Measurements from ENCODE around the gene GTF3C5. TPM values are rescaled to one million over a fixed set of nuclear protein-coding genes. Genes with fewer than 3 reads are reported as not detected.

GTF3C5 gene
- polyA plus RNA-seq, 1 donor from 2014 or later, result 103 TPM

GRCh38 chr9:133087429-133088145 is 56.8 kb downstream of the GTF3C5 start (continued):
- no peak for TF ChIP-seq REST (IDR thresholded peaks at IDR 0.05; ENCODE audit: borderline replicate concordance)

GRCh38 chr9:133088146-133088750 is 57.5 kb downstream of the GTF3C5 start:
- H3F3A ChIP-seq (ENCODE audit: insufficient read depth, low read length, poor library complexity, severe bottlenecking), result no peaks in the 10 kb centered on the region
- H3K9me2 ChIP-seq (ENCODE audit: insufficient read depth, low read length), result no peaks in the 10 kb centered on the region
- H3K9ac ChIP-seq (ENCODE audit: low read length), result no peak overlapping the region
- H3K27ac ChIP-seq (ENCODE audit: low read length), result no peak overlapping the region
- no peaks in the 10 kb centered on the region for H3K27me3 ChIP-seq (ENCODE audit: insufficient read depth, low read depth, low read length)
- no peak overlapping the region for H2AFZ ChIP-seq (ENCODE audit: low read depth, low read length)
- no peak overlapping the region for H3K4me3 ChIP-seq (ENCODE audit: low read length)
- TF ChIP-seq EP300 (conservative IDR thresholded peaks at IDR 0.05; ENCODE audit: poor library complexity, severe bottlenecking), result no peak
- TF ChIP-seq MXI1 (conservative IDR thresholded peaks at IDR 0.05; ENCODE audit: poor library complexity, severe bottlenecking), result no peak
- no peak for TF ChIP-seq POLR2AphosphoS5 (IDR thresholded peaks at IDR 0.05)
- TF ChIP-seq REST (IDR thresholded peaks at IDR 0.05; ENCODE audit: borderline replicate concordance), result no peak
- TF ChIP-seq TAF1 (IDR thresholded peaks at IDR 0.05; ENCODE audit: low read depth), result no peak
- H3K4me2 ChIP-seq (ENCODE audit: low read length), result no peak overlapping the region
- no peaks in the 10 kb centered on the region for H3K9me3 ChIP-seq (ENCODE audit: low read length)
- no peaks in the 10 kb centered on the region for H4K20me1 ChIP-seq (ENCODE audit: insufficient read depth)
- H3K36me3 ChIP-seq (ENCODE audit: insufficient read depth, low read length), result no peaks in the 10 kb centered on the region
- H3K79me2 ChIP-seq (replicated peaks; ENCODE audit: insufficient read depth, low read length), result no peaks in the 10 kb centered on the region

GRCh38 chr9:133088756-133089155 is 58.0 kb downstream of the GTF3C5 start:
- Histone ChIP-seq H3K36me3 (ENCODE audit: insufficient read depth, low read length) (no peaks in the 10 kb centered on the region), H3K9me2 (ENCODE audit: insufficient read depth, low read length) (no peaks in the 10 kb centered on the region), H3K27ac (ENCODE audit: low read length) (no peak overlapping the region), H3K79me2 (replicated peaks; ENCODE audit: insufficient read depth, low read length) (no peaks in the 10 kb centered on the region), H3K4me2 (ENCODE audit: low read length) (no peak overlapping the region), H3K4me3 (ENCODE audit: low read length) (no peak overlapping the region), H3K27me3 (ENCODE audit: insufficient read depth, low read depth, low read length) (no peaks in the 10 kb centered on the region), H3K9me3 (ENCODE audit: low read length) (no peaks in the 10 kb centered on the region), H4K20me1 (ENCODE audit: insufficient read depth) (no peaks in the 10 kb centered on the region), H3F3A (ENCODE audit: insufficient read depth, low read length, poor library complexity, severe bottlenecking) (no peaks in the 10 kb centered on the region), H3K9ac (ENCODE audit: low read length) (no peak overlapping the region), H2AFZ (ENCODE audit: low read depth, low read length) (no peak overlapping the region)
- TF ChIP-seq REST (IDR thresholded peaks at IDR 0.05; ENCODE audit: borderline replicate concordance) (no peak), CTCF (IDR thresholded peaks at IDR 0.05; ENCODE audit: poor library complexity, severe bottlenecking) (no peak), TAF1 (IDR thresholded peaks at IDR 0.05; ENCODE audit: low read depth) (no peak), RAD21 (conservative IDR thresholded peaks at IDR 0.05) (no peak), MXI1 (conservative IDR thresholded peaks at IDR 0.05; ENCODE audit: poor library complexity, severe bottlenecking) (no peak), EP300 (conservative IDR thresholded peaks at IDR 0.05; ENCODE audit: poor library complexity, severe bottlenecking) (no peak), EZH2 (IDR thresholded peaks at IDR 0.05; ENCODE audit: borderline replicate concordance, insufficient read depth, low read length, poor library complexity, severe bottlenecking) (no peak), SMC3 (conservative IDR thresholded peaks at IDR 0.05; ENCODE audit: poor library complexity) (no peak)

Measured in neural cell (in vitro differentiated cells).